K562 (cell line): Measurements from ENCODE around the gene SESN2. TPM values are rescaled to one million over a fixed set of nuclear protein-coding genes. Genes with fewer than 3 reads are reported as not detected.

Source experiments
- E2F1 ChIP-seq: sonication (generic); formaldehyde crosslinking; IDR thresholded peaks from 2 replicates; pipeline ENCODE4 v1.8.1; 2023; ENCODE audit warnings: mild to moderate bottlenecking, missing genetic modification reagents, moderate library complexity
- ELF2 ChIP-seq: fragments of 250-450 bp; sonication (Bioruptor Pico); IDR thresholded peaks from 2 replicates; pipeline ENCODE4 v1.5.0; 2021; ENCODE audit warnings: mild to moderate bottlenecking
- LARP7 ChIP-seq: fragments of 450-650 bp; IDR thresholded peaks from 2 replicates; pipeline ENCODE4 v1.6.1; 2016
- OTX1 ChIP-seq: fragments of 450-650 bp; formaldehyde crosslinking; IDR thresholded peaks from 2 replicates; pipeline ENCODE4 v1.4.0; 2022; ENCODE audit warnings: mild to moderate bottlenecking
- POU5F1 ChIP-seq: fragments of 150-350 bp; IDR thresholded peaks from 2 replicates; pipeline ENCODE4 v1.6.1; 2014; ENCODE audit warnings: borderline replicate concordance, low read length, low read depth, mild to moderate bottlenecking; ENCODE audit not compliant: partially characterized antibody
- PYGO2 ChIP-seq: fragments of 450-650 bp; IDR thresholded peaks from 2 replicates; pipeline ENCODE4 v1.6.1; 2016; ENCODE audit warnings: mild to moderate bottlenecking, missing genetic modification characterization, moderate library complexity, missing compliant biosample characterization
- REST ChIP-seq, 2 experiments: fragments of 450-650 bp; formaldehyde crosslinking in 1 of 2; IDR thresholded peaks; 2 replicates each; pipeline versions ENCODE4 v1.4.0 to v1.6.1; 2014 to 2020; ENCODE audit warnings: mild to moderate bottlenecking in 2 of 2, borderline replicate concordance in 1 of 2, low read depth in 1 of 2
- TOE1 ChIP-seq, 2 experiments: fragments of 450-650 bp in 1 of 2; sonication (generic) in 1 of 2; formaldehyde crosslinking in 1 of 2; IDR thresholded peaks; 2 replicates each; pipeline versions ENCODE4 v1.7.1 to v1.8.0; 2016 to 2022; ENCODE audit warnings: borderline replicate concordance in 2 of 2, mild to moderate bottlenecking in 2 of 2, antibody characterized with exemption in 1 of 2, inconsistent platforms in 1 of 2, low read depth in 1 of 2, missing genetic modification reagents in 1 of 2, moderate library complexity in 1 of 2
- YY1 ChIP-seq, 3 experiments: IDR thresholded peaks; 2 replicates each; pipeline ENCODE4 v1.6.1; 2011; ENCODE audit warnings: low read length in 2 of 3, mild to moderate bottlenecking in 2 of 3, moderate library complexity in 2 of 3, borderline replicate concordance in 1 of 3, control low read depth in 1 of 3, low read depth in 1 of 3; ENCODE audit not compliant: insufficient read depth in 3 of 3, insufficient replicate concordance in 2 of 3, control insufficient read depth in 1 of 3, insufficient read length in 1 of 3; ENCODE audit errors: extremely low read depth in 1 of 3
- ZBTB34 ChIP-seq: fragments of 250-450 bp; sonication (Bioruptor Pico); IDR thresholded peaks from 2 replicates; pipeline ENCODE4 v1.8.0; 2021; ENCODE audit warnings: mild to moderate bottlenecking, moderate library complexity
- polyA plus RNA-seq, 8 experiments: library from polyadenylated mRNA; depleted of rRNA in 4 of 8; stranded (reverse) in 5 of 8; unstranded in 3 of 8; fragments of >200 nt; fragmentation: Nextera tagmentation in 2 of 8; fragmentation: Illumina TruSeq in 1 of 8; extraction: Ambion mirVana in 2 of 8; extraction: Trizol in 1 of 8; gene quantifications; 2 replicates each; pipeline versions ENCODE4 v1.2.1 to v1.2.3, GENCODE V29; 2011 to 2014; ENCODE audit warnings: inconsistent platforms in 1 of 8, missing spikeins in 1 of 8
- total RNA-seq, 7 experiments: library from RNA; depleted of rRNA in 6 of 7; stranded (reverse); fragments of >200 nt in 6 of 7; fragmentation: Illumina TruSeq in 2 of 7; extraction: Trizol in 2 of 7; gene quantifications; 2 replicates each; pipeline versions ENCODE4 v1.2.1 to v1.2.3, GENCODE V29; 2011 to 2021; ENCODE audit warnings: low replicate concordance in 1 of 7
- TF ChIP-seq, protein P1 (sequence below), 2 experiments: fragments of 200-800 bp in 1 of 2; sonication (Bioruptor generic) in 1 of 2; sonication (generic) in 1 of 2; formaldehyde crosslinking in 1 of 2; IDR thresholded peaks in 1 of 2; conservative IDR thresholded peaks in 1 of 2; 2 replicates each; pipeline versions ENCODE4 v1.5.0 to v1.6.1; 2016 to 2020; ENCODE audit warnings: missing compliant biosample characterization in 1 of 2, missing genetic modification characterization in 1 of 2, missing genetic modification reagents in 1 of 2

The SESN2 gene
- total and polyA plus RNA-seq, 9 of the 15 experiments (the other 6 are each of a cell fraction or from before 2014, with no cell fraction given) = 3.7 to 71.3 (median 16.8) TPM

- TF ChIP-seq OTX1 (no peak), POU5F1 (no peak), YY1 (IDR thresholded peaks at IDR 0.05; ENCODE audit: borderline replicate concordance in 1 of 3, control insufficient read depth in 1 of 3, extremely low read depth in 1 of 3, insufficient read depth in 3 of 3, insufficient read length in 1 of 3, insufficient replicate concordance in 2 of 3, low read depth in 1 of 3, low read length in 2 of 3) (peak in 2 of 3 experiments; percentile 79), REST (IDR thresholded peaks at IDR 0.05; ENCODE audit: borderline replicate concordance) (no peak), REST (CRISPR knock-in tag; IDR thresholded peaks at IDR 0.05; ENCODE audit: low read depth) (no peak; the same call in 1 of the 2 replicates), E2F1 (no peak), ELF2 (CRISPR knock-in tag) (no peak), LARP7 (no peak; the same call in 1 of the 2 replicates), TOE1 (IDR thresholded peaks at IDR 0.05; ENCODE audit: borderline replicate concordance) (no peak), TOE1 (CRISPR knock-in tag; IDR thresholded peaks at IDR 0.05; ENCODE audit: borderline replicate concordance, low read depth) (peak; percentile 89; the same call in 1 of the 2 replicates), ZBTB34 (CRISPR knock-in tag) (no peak), PYGO2 (no peak)
- TF ChIP-seq, protein P1, sequence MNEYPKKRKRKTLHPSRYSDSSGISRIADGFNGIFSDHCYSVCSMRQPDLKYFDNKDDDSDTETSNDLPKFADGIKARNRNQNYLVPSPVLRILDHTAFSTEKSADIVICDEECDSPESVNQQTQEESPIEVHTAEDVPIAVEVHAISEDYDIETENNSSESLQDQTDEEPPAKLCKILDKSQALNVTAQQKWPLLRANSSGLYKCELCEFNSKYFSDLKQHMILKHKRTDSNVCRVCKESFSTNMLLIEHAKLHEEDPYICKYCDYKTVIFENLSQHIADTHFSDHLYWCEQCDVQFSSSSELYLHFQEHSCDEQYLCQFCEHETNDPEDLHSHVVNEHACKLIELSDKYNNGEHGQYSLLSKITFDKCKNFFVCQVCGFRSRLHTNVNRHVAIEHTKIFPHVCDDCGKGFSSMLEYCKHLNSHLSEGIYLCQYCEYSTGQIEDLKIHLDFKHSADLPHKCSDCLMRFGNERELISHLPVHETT (CRISPR knock-in tag; conservative IDR thresholded peaks at IDR 0.05 in 1 of 2, IDR thresholded peaks at IDR 0.05 in 1 of 2) = no peak
Observed at GRCh38 chr1:28235755-28236655, 23.3 kb upstream of the SESN2 start, which contains the start of gene ATP5IF1 (continued).
